Type B pancreatic cell (in vitro differentiated cells): ENCODE results near the gene IRF2BPL. TPM values are rescaled to one million over a fixed set of nuclear protein-coding genes. Genes with fewer than 3 reads are reported as not detected.

Experiments used
- DNase-seq: peaks from one replicate; pipeline ENCODE4 v3.0.0; 2021; ENCODE audit warnings: mixed read lengths; ENCODE audit not compliant: unreplicated experiment; ENCODE audit errors: extremely low spot score
- H3K27ac Mint-ChIP-seq: 2 replicates; pipeline ENCODE4 v1.8.0; 2021; ENCODE audit warnings: mild to moderate bottlenecking, mixed read lengths
- H3K27me3 Mint-ChIP-seq: 2 replicates; pipeline ENCODE4 v1.8.0; 2021; ENCODE audit warnings: mixed read lengths
- H3K36me3 Mint-ChIP-seq: 2 replicates; pipeline ENCODE4 v1.8.0; 2021; ENCODE audit warnings: mixed read lengths
- H3K4me1 Mint-ChIP-seq: one replicate; pipeline ENCODE4 v1.8.0; 2021; ENCODE audit warnings: mixed read lengths; ENCODE audit not compliant: unreplicated experiment
- H3K4me3 Mint-ChIP-seq: 2 replicates; pipeline ENCODE4 v1.8.0; 2021; ENCODE audit warnings: mild to moderate bottlenecking, mixed read lengths
- H3K9me3 Mint-ChIP-seq: 2 replicates; pipeline ENCODE4 v1.8.0; 2021; ENCODE audit warnings: mixed read lengths
- total RNA-seq: library from RNA; stranded (reverse); gene quantifications from 2 replicates; pipeline ENCODE4 v1.2.1, GENCODE V29; 2021; ENCODE audit warnings: low replicate concordance
- TF ChIP-seq, protein P1 (sequence below): fragments of 200-600 bp; sonication (generic); conservative IDR thresholded peaks from 2 replicates; pipeline ENCODE4 v1.5.0; 2021; ENCODE audit warnings: antibody characterized with exemption, mild to moderate bottlenecking

IRF2BPL gene
- total RNA-seq, 1 donor from 2014 or later, result 59.7 TPM

- Mint-ChIP-seq H3K36me3 (no peaks in the 10 kb centered on the region), H3K4me1 (peaks cover 39% of the 10 kb centered on the region), H3K4me3 (no peak overlapping the region), H3K27me3 (no peaks in the 10 kb centered on the region), H3K9me3 (peaks cover 3% of the 10 kb centered on the region), H3K27ac (no peak overlapping the region)
- TF ChIP-seq, protein P1, sequence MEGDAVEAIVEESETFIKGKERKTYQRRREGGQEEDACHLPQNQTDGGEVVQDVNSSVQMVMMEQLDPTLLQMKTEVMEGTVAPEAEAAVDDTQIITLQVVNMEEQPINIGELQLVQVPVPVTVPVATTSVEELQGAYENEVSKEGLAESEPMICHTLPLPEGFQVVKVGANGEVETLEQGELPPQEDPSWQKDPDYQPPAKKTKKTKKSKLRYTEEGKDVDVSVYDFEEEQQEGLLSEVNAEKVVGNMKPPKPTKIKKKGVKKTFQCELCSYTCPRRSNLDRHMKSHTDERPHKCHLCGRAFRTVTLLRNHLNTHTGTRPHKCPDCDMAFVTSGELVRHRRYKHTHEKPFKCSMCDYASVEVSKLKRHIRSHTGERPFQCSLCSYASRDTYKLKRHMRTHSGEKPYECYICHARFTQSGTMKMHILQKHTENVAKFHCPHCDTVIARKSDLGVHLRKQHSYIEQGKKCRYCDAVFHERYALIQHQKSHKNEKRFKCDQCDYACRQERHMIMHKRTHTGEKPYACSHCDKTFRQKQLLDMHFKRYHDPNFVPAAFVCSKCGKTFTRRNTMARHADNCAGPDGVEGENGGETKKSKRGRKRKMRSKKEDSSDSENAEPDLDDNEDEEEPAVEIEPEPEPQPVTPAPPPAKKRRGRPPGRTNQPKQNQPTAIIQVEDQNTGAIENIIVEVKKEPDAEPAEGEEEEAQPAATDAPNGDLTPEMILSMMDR, result no peak
- no peak for DNase-seq
These were observed 41.0 kb upstream of the IRF2BPL start for GRCh38 chr14:77069551-77069950.

GRCh38 chr14:77068517-77069200 lies 40.2 kb upstream of the IRF2BPL start:
- TF ChIP-seq, protein P1, result no peak
- H3K27ac Mint-ChIP-seq, result peak overlapping the region; percentile 68
- no peak overlapping the region for H3K4me3 Mint-ChIP-seq
- H3K27me3 Mint-ChIP-seq, result no peaks in the 10 kb centered on the region
- H3K9me3 Mint-ChIP-seq, result peaks cover 3% of the 10 kb centered on the region
- H3K4me1 Mint-ChIP-seq, result peaks cover 39% of the 10 kb centered on the region
- H3K36me3 Mint-ChIP-seq, result no peaks in the 10 kb centered on the region
- no peak for DNase-seq

DNA sequence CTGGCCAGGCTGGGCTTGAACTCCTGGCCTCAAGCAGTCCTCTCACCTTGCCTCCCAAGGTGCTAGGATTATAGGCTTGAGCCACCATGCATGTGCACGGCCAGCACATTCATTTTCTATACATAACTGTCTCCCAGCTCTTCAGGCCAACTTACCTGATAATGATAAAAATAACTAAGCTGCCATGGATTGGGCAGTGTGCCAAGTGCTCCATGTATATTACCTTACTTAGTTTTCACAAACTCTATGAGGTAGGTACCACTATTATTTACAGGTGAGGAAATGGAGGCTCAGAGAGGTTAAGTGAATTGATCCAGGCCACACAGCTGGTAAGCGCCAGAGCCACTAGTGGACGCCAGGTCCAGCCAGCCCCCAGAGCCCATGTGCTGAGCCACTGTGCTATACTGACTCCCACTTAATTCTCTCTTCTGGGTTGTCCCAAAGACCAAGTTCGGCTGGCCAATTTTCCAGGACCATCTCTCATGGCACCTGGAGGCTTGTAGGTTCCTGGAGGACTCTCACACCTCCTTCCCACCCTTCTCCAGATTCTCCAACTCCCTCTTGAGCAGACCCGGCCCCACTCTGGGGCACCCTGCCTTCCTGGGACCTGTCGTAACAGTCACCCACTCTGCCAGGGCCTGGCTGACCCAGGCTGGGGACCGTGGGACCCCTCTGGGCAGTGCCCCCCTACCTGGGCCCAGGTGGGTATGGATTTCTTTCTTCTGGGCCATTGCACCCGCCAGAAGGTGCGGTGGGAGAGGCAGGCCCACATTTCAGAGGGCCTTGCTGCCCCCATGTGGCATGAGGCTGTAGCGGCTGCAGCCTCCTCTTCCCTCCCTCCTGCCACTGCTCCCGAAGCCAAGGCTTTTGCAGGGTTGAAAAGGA lies 39.4 kb upstream of the IRF2BPL start:
- Mint-ChIP-seq H3K4me3 (no peak overlapping the region), H3K27ac (peak overlapping the region; percentile 68), H3K4me1 (peaks cover 39% of the 10 kb centered on the region), H3K36me3 (no peaks in the 10 kb centered on the region), H3K9me3 (peaks cover 3% of the 10 kb centered on the region), H3K27me3 (no peaks in the 10 kb centered on the region)
- TF ChIP-seq, protein P1, result peak; percentile 90
- peak; percentile 76 for DNase-seq

DNA sequence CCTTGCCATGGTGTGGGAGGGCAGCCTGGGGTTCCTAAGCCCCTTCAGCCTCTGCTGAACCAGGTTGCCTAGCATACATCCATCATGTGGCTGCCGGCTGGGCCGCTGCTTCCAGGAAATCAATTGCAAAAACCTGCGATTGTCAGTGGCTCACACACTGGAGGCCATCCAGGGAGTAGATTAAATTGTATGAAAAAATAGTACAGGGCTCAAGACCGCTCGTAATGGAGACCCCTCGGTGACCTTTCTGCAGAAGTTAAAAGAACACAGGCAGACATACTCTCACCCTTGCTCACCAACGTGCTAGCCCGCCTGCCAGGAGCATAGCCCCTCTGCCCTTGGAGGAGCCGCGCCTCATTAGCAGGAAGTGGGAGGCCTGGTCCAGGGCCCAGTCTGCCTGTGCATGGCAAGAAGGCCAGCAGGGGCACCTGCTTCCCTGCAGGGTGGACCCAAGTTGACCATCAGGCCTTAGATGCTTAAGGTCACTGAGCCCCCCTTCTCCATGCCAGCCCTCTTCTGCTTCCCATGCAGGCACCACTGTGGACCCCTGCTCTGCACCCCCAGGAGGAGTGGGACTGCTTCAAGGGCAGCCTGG lies 38.2 kb upstream of the IRF2BPL start:
- TF ChIP-seq, protein P1, result no peak
- Mint-ChIP-seq H3K27ac (peak overlapping the region; percentile 37), H3K27me3 (no peaks in the 10 kb centered on the region), H3K9me3 (peaks cover 3% of the 10 kb centered on the region), H3K4me3 (peak overlapping the region; percentile 36), H3K36me3 (no peaks in the 10 kb centered on the region), H3K4me1 (peaks cover 32% of the 10 kb centered on the region)
- no peak for DNase-seq

DNA sequence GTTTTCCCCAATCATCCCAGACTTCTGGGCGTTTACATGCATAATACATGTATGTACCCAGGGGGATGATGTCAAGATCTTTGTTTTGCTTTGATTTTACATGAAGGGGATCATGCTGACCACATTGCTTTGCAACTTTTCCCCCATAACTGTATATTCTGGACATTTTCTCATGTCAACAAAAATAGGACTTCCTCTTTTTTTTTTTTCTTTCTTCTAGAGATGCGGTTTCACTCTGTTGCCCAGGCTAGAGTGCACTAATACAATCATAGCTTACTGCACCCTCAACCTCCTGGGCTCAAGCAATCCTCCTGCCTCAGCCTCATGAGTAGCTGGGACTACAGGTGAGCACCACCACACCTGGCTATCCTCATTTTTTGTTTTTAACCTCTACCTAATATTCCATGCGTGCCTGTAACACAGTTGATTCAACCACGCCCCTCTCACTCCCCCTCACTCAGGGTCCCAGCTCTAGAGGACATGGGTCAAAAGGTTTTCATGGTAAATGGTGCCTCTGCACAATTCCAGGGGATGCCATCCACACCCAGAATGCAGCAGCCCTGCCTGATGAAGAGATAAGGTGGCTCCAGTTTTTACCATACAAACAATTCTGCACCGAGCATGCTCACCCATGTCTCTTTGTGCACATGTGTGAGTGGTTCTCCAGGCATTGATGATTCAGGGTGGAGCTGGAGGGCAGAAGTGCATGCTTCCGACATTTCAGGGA lies 37.5 kb upstream of the IRF2BPL start:
- Mint-ChIP-seq H3K27me3 (no peaks in the 10 kb centered on the region), H3K4me3 (peak overlapping the region; percentile 36), H3K27ac (peak overlapping the region; percentile 37), H3K9me3 (peaks cover 3% of the 10 kb centered on the region), H3K4me1 (peaks cover 28% of the 10 kb centered on the region), H3K36me3 (no peaks in the 10 kb centered on the region)
- TF ChIP-seq, protein P1, result no peak
- no peak for DNase-seq
